DMS 273 (cell line): ENCODE results near the gene MCC.
"Not testable (repeated sequence)": the region's sequence is repeated elsewhere in the genome, so short reads cannot be mapped to it uniquely, and the experiment has no call there.

Experiments used
- DNase-seq: peaks from one replicate; lab custom pipeline; 2025; ENCODE audit not compliant: unreplicated experiment; lab: John Stamatoyannopoulos, UW

Gene MCC

DNA sequence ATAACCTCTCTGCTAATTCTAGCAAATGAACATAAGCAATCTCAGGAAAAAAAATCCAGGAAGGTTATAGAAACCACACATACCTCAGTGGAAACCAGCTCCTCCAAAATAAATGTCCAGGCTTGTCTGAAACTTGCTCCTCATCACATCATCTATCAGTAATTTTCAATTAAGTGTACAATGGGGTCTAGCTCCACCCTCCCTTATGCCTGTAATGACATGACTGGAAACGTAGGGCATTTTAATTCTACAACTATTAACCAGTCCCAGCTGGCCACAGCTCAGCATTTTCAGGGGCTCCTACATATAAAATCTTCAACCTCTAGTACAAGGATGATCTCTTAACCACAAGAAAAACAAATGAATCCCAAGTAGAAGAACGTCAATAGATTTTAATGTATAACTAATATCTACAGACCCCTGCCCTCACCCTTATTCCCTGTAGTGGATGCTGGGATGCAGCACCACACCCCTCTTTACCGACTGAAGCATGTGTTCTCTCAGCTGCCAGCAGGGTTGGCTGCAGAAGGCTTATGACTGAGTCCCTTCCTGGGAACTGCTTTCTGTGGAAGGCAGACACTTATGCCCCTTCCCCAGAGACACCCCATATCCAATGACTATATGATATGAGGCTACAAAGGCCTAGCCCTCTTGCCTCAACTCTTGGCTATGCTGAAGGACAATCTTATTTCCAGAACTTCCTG lies 60.2 kb downstream of the MCC start:
- DNase-seq, result peak; percentile 89

DNA sequence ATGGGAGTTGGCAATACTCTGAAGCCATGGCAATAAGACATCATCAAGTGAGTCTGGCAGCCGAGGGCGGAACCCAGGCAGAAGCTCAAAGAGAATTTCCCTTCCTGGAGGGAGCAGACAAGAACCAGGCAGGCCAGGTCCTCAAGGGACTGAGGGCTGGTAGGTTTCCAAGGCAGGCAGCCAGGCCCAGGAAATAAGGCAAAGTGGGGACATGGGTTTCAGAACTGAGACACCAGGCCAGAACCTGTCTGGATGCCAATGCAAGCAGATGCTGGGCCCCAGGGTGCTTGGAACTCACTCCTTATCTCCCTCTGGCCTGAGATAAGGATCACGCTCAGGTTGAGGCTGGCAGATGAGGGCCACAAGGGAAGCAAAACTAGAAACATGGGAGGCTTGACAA lies 62.3 kb downstream of the MCC start:
- peak; percentile 95 for DNase-seq

DNA sequence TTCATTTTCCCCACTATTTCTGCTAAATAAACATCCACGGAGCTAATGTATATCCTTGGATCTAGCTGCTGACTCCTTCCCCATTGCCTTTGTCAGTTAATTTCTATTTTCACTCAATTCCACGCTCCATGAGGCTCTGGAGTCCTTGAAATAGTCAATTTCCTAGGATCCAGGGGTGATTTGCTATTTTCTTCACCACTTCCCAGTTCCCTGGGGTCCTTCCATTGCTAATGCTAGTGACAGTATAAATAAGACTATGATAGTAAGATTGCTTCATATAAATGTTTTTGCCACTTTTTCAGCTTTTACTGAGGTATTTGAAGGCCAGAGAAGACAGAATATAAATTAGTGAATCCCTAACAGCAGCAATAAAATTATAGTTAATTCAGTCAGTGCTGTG lies 66.6 kb downstream of the MCC start:
- no peak for DNase-seq

DNA sequence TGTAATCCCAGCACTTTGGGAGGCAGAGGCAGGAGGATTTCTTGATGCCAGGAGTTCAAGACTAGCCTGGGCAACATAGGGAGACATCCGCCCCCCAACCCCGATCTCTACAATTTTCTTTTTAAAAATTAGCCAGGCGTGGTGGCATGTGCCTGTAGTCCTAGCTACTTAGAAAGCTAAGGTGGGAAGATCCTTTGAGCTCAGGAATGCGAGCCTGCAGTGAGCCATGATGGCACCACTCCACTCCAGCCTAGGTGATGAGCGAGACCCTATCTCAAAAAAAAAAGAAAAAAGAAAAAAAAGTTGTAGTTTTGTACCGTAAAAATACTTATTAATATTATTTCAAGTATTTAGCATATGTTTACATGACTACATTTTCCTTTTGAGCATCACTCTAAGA lies 82.7 kb downstream of the MCC start:
- DNase-seq, result no peak

GRCh38 chr5:113404269-113404668 lies 84.0 kb downstream of the MCC start:
- no peak for DNase-seq

DNA sequence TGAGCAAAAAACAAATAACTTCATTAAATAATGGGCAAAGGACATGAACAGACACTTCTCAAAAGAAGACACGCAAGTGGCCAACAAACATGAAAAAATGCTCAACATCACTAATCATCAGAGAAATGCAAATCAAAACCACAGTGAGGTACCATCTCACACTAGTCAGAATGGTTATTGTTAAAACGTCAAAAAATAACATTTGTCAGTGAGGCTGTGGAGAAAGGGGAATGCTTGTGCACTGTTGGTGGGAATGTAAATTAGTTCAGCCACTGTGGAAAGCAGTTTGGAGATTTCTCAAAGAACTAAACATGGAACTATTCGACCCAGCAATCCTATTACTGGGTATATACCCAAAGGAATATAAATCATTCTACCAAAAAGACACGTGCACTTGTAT lies 90.3 kb downstream of the MCC start:
- DNase-seq, result not testable (repeated sequence)

DNA sequence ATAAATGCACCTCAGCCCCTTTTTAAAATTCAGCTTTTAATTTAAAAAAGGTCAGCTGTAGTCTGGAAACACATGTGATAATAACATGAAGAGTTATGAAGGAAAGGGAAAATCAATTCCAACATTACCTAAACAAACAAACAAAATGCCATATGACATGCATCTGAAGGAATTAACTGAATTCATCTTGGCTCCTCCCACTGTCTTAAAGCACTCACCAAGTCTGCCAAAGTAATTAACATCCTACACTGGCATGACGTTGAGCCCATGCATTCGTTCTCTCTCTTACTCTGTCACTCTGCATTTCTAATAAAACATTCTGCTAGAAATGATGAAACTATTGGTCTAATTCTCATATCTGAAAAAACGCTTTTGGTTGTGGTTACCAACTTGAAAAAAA lies 91.2 kb downstream of the MCC start:
- DNase-seq, result no peak

- no peak for DNase-seq
These were observed 93.6 kb downstream of the MCC start for GRCh38 chr5:113394658-113395057.

DNA sequence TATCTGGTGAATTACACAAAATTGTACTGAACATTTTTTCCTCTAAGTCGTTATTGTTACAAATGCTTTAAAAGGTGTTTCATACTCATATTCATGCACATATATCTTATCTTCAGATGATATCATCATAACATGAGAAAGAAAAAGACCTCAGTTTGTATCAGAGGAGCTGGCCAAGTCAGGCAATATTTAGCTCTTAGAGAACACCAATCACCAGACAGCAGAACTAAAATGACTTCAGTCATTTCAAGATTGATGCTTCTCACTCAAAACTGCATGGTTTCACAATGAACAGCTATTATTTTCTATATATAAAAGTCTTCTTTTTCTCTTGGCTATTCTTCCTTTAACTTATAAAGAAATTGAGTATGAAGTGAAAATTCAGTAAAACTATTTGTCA lies 98.0 kb downstream of the MCC start:
- DNase-seq, result no peak

- DNase-seq, result no peak
These were observed 99.1 kb downstream of the MCC start for GRCh38 chr5:113389116-113389515.

GRCh38 chr5:113387844-113388243 lies 100.4 kb downstream of the MCC start:
- peak; percentile 16 for DNase-seq

DNA sequence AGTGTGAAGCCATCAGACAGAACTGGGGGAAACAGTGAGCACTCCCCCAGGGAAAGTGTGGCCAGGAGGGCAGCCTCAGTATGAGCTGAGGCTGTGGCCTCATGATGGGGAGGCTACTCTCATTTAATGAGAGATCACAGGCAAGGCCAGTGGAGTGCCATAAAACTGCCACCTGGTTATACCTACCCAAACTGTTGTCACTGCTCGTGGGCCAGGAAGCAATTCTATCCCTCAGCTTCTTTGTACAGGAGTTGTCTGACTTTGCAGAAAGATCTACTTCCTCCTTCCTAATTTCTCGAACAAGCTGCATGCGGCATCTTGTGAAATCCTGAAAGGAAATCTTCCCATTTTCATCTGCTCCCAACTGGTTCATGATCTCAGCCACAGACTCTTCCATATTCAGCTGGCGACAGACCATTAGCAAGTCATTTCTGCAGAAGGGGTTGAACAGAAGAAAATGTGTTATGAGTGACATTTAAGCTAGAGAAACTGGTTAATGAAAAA lies 103.4 kb downstream of the MCC start:
- no peak for DNase-seq

- no peak for DNase-seq
These were observed 105.5 kb downstream of the MCC start for GRCh38 chr5:113382731-113383130.

- DNase-seq, result no peak
These were observed 106.5 kb downstream of the MCC start for GRCh38 chr5:113381791-113382190.

GRCh38 chr5:113380807-113381326 lies 107.4 kb downstream of the MCC start:
- no peak for DNase-seq

- DNase-seq, result no peak
These were observed 108.1 kb downstream of the MCC start for GRCh38 chr5:113379936-113380806.

- DNase-seq, result peak; percentile 87
These were observed 109.2 kb downstream of the MCC start for GRCh38 chr5:113378959-113379541.

DNA sequence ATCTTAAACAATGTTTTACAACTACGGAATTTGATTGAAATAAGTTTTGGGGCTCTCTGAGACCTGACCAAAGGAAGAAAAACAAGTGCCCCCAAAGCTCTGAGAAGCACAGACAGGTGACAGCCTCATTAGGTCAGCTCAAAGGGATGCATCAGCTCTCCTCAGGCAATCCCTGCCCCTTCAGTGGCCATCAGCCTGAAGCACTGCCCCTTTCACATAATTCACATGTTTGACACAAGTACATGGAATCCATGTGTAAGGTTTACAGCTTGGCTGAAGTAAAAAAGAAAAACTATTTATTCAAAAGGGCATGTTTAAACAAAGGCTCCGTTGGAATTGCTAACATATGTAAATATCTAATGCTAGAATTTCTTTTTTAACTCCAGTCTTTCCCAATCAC lies 109.7 kb downstream of the MCC start:
- no peak for DNase-seq

GRCh38 chr5:113378081-113378480 lies 110.2 kb downstream of the MCC start:
- DNase-seq, result no peak

GRCh38 chr5:113376640-113377039 lies 111.6 kb downstream of the MCC start:
- no peak for DNase-seq

DNA sequence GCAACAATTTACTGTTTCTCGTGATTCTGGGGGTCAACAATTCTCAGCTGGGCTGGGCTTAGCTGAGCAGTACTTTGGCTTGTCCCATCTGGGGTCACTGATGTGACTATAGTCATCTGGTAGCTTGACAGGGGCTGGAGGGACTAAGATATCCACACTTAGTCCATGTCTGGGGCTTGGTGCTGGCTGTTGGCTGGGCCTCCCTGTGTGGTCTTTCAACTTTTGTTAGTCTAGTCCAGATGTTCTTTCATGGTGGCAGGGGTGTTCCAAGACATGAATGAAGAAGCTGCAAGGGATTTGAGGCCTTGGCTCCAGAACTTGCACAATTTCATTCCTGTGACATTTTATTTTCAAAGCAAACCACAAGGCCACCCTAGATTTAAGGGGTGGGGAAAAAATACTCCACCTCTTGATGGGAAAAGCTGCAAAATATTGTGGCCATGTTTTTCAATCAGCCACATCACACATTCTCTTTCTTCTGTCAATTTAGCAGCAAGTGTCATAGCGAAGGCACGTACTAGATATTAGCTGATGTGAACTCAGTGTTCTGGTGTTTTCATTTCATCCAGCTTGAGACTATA lies 112.7 kb downstream of the MCC start:
- DNase-seq, result no peak
